Measurements from ENCODE around the gene ADRM1.

ADRM1 gene

DNA sequence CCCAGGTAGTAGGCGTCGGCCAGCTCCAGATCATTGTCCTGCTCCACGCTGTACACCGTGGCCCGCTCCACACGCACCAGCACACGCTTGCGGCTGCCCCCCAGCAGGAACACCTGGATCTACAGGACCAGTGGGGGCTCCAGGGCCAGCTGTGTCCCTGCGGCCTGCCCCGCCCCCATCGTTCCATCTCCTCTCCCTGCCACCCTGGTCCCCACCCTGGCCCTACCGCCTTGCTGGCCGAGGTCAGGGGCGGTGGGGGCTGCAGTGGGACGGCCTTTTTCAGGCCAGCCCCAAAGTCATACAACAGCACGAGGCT, 9.8 kb downstream of the ADRM1 start:
- no peak for DNase-seq

DNA sequence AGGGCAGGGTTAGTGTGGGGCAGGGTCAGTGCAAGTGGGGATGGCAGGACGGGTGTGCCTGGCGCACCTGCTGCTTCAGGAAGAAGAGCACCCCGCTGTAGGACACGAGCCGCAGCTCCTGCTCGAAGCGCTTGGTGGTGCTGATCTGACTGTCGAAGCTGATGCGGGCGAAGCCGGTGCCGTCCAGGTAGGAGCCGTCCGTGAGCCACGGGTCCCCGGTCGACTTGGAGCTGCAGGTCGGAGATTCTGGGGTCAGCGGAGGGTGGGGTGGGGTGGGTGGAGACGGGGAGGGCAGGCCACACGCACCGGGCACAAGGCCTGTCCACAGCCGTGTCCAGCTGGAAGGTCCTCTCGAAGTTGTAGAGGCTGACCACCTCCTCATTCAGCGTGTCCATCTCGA, 10.2 kb downstream of the ADRM1 start:
- no peak for DNase-seq

DNA sequence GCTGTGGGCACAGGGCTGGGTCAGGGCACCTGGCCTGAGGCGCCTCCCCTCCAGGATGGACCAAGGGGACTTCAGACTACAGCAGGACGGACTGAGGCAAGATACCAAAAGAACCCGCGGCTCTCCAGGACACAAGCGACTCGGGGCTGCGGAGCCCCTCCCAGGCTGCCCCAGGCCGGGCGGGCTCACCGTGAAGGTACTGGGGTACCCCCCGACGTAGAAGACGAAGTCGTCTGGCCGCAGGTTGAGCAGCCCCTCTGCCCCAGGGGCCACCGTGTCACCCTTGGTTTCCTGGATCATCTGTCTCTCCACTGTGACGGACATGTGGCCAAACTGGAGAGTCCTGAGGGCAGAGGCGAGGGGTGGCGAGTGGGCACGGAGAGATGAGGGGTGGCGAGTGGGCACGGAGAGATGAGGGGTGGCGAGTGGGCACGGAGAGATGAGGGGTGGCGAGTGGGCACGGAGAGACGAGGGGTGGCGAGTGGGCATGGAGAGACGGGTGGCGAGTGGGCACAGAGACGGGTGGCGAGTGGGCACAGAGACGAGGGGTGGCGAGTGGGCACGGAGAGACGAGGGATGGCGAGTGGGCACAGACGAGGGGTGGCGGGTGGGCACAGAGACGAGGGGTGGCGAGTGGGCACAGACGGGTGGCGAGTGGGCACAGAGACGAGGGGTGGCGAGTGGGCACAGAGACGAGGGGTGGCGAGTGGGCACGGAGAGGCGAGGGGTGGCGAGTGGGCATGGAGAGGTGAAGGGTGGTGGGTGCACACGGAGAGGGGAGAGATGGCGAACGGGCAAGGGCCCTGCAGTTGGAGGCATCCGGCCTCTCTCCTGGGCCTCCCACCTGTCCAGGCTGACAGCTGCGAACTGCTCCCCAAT, 10.9 kb downstream of the ADRM1 start:
- no peak for DNase-seq

DNA sequence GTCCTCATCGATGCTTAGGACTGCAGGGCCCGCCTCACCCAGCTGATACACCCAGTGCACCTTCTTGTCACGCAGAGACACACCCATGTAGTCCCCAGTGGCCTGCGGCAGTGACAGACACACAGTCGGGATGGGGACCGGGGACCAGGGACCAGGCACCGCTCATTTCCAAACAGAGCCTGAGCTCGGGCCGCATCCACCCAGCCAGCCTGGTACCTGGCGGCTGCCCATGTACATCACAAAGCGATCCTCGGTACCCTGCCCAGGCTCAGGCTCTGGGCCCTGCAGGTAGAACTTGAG, 11.5 kb downstream of the ADRM1 start:
- no peak for DNase-seq

DNA sequence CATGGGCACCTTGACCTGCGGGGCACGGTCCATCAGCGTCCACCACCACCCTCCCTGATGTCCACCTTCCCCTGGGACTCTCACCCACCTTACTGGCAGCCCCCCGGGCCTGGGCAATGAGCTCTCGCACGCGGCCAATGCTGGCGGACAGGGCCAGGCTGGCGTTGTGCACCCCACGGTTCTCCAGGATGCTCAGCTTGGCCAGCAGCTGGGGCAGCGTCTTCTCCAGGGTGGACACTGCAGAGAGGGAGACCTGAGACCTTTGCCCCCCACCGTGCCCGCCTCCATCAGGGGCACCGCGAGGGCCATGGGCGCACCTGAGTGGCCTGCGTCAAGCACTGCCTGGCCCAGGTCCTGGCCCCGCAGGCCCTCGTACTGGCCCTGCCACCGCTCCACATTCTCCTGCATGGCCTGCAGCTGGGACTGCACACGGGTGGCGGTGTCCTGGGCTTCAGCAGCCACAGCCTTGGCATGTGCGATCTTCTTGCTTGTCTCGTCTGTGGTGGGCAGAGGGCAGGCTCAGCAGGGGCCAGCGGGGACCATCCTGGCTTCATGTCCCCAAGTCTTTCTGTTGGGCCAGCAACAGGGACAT, 12.0 kb downstream of the ADRM1 start:
- no peak for DNase-seq

DNA sequence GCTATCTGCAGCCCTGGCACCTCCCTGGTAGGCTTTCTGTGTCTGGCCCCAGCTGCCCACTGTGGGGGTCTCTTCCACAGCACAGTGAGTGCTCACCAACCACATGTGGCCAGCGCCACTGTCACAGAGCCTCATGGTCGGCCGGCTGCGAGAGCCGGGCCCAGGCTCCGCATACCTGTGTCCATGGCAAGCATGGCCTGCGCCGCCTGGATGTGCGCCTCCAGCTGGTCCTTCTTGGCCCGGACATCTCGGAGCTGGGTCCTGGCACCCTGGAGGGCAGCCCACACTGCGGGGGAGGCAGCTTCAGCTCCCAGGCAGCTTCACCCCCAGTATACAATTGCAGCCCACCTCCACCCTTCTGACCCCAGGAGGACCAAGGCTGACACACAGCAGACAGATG, 13.0 kb downstream of the ADRM1 start:
- DNase-seq: no peak

DNA sequence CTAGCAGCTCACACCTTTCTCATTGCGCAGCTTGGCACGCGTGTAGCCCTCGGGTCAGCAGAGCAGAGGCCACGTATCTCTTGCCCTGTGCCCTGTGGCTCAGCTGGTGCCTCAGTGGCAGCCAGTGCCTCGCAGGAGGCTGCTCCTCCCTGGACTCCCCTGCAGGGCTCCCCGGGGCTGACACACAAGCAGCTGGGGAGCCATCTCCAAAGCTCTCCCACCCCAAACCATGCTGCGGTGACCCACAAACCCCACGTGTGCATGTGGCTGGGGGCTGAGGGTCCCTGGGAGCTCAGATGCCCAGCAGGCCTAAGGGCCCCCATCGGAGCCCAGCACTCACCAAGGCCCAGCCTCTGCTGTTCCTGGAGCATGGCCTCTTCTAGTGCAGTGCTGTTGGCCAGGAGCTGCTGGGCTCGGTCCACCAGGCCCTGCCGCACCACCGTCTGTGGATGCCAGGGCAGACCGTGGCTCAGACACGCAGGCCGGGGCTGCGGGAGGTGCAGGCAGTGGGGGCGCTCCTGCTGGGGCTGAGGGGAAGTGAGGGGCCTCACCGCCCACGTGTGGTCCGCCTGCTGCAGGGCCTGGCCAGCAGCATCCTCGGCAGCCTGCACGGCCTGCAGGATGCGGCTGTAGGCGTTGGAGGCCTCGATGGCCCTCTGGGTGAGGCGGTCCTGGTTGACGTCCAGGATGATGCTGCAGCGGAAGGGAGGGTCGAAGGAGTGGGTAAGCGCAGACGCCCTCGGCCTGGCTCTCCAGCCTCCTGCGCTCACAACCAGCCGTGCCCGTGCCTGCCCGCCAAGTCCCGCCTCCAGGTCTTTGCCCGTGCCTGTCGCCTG, 13.8 kb downstream of the ADRM1 start:
- no peak for DNase-seq

DNA sequence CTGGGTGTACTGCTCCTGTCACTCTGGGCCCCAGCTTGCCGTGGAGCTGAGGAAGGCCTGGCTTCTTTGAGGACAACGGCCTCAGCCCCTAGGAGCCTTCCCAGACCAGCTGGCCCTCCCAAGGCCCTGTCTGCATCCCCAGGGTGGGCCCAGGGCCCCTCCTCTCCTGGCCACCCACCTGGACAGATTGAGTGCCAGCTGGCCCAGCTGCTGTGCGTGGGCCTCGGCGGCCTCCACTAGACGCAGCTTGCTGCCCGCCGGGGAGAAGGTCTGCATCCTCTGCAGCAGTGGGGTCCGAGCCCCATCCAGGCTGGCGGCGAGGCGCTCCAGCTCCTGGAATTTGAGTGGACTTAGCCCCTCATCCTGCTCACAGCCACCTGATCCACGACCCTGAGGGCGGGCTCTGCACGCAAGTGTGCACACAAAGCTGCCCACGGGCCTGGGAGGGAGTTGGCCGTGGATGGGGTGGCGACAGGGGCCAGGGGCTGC, 14.4 kb downstream of the ADRM1 start:
- DNase-seq: no peak

DNA sequence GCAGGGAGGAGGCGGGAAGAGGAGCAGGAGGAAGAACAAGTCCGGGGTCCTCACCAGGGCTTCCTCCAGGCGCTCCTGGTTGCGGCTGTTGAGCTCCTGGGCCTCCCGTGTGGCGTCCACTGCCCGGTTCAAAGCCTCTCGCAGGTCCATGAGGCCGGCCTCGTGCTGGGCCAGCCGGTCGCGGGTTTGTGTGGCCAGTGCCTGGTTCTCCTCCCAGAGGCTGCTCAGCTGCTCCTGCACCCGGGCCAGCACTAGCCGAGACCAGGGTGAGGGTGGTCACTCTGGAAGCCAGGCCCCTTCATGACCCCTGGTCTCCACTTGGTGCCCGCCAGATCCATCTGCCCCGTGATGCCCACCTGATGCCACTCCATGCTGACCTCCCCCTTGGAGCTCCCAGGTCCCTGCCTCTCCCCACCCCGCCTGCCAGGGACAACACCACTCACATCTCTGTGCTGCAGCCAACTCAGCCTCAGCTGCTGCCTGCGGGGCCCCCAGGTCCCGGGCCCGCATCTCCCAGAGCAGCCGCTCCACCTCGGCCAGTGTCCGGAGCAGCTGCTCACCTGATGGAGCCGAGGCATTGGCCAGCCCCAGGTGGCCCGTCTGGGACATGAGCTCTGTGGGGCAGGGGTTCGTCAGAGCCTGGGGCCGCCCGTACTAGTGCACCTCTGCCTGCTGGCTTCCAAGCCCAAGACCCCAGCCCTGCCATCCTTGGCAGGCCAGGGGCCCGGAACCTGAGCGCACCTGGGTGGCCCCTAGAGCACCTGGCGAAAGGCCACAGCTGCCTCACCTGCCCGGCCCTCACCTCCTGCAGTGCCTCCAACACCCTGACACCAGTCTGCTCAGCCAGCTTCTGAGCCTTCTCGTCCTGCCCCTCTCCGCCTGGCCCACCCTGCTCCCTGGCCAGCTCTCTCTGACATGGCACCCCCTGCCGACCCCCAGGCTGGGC, 15.9 kb downstream of the ADRM1 start:
- no peak for DNase-seq

- no peak for DNase-seq
These were observed 16.6 kb downstream of the ADRM1 start for GRCh38 chr20:62319346-62319909.

DNA sequence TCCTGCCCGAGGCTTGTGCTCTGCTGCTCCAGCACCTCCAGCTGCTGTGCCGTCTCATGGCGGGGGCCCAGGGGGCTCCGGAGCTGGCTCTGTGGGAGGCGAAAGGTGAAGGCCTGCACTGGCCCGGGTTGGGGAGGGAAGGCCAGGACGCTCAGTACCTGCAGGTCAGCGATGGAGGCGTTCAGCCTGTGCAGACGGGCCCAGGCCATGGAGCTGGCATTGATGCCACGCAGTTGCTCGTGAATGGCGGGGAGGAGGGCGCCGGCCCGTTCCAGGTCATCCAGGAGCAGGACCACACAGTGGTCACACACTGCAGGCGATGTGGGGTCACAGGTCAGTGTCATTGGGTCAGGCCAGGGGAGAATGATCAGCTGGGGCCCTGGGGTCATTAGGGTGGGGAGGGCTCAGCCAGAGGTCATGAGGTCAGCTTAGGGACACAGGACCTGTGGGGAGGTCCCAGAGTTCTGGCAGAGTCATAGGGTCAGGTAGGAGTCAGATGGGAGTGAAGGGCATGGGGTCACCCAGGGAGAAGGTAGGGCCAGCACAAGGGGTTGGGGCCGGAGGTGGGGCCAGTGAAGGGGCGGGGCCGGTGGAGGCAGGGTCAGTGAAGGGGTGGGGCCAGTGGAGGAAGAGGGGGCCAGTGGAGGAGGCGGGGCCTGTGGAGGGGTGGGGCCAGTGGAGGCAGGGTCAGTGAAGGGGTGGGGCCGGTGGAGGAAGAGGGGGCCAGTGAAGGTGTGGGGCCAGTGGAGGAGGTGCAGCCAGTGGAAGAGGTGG, 18.0 kb downstream of the ADRM1 start:
- DNase-seq: no peak

- no peak for DNase-seq
These were observed 18.7 kb downstream of the ADRM1 start for GRCh38 chr20:62321521-62321948.

DNA sequence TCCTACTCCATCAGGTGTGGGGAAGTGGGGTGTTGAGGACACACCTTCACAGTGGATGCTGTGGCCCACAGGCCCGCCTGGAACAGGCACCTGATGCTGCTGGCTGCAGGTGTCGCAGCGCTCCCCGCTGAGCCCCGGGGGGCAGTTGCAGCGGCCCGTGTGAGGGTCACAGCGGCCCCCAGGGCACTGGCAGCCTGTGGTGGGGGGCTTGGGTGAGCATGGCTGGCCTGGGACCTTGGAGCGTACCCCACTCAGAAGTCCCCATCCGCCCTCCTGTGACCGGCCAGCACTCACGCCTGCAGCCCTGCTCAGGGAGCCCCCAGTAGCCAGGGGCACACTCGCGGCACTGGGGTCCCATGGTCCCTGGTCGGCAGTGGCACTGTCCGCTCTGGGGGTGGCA, 19.2 kb downstream of the ADRM1 start:
- no peak for DNase-seq

DNA sequence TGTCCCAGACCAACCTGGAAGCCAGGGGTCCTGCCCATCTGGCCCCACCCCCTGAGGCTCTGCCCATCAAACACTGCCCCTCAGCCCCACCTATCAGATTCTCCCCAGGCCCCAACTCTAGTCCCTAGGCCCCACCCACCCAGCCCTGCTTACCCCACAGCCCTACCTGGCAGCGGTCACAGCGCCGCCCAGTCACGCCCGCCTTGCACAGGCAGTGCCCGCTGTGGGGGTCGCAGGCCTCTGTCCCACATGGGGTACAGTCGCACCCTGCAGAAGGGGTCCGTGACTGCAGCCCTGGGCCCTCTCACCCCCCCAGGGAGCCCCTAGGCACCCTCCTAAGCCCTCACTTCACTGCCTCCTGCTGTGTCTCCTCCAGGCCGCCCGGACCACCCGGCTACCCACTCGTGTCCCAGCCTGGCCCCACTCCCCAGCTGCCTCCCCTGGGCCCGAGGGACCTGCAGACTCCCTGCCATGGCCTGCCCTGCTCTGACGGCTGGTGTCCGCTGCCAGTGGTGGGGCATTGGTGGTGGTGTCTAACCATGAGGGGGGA, 19.8 kb downstream of the ADRM1 start:
- DNase-seq: no peak

DNA sequence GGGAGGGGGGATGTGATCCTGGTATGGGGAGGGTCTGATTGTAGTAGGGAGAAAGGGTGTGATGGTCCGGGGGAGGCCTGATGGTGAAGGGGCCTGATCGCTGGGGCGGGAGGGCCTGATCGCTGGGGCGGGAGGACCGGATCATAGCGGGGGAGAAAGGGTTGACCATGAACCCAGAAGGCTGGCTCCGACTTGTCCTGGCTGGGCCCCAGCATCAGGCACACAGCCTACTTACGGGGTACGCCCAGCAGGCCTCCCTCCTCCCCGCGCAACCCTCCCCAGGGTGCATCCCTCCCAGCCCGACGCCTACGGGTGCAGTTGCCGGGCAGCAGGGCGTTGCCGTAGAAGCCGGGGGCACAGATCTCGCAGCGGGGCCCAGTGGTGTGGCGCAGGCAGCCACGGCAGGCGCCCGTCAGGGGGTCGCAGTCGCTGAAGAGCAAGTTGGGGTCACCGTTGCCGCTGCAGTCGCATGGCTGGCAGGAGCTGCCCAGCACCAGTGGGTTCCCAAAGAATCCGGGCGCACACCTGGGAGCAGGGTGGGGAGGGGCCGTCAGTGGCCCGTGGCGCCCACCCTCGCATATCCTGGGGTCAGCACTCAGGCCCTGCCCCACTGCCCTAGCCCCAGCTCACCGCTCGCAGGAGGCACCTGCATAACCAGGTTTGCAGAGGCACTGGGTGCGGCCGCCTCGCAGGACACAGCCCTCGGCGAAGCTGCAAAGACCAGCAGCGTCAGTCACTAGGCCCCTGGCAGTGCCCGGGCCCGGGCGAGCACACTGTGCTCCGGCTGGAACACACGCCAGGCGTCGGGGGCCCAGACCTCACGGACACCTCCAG, 20.6 kb downstream of the ADRM1 start:
- DNase-seq: no peak

GRCh38 chr20:62323980-62324906, 21.4 kb downstream of the ADRM1 start:
- no peak for DNase-seq

- DNase-seq: no peak
These were observed 22.5 kb downstream of the ADRM1 start for GRCh38 chr20:62325172-62325905.

- no peak for DNase-seq
These were observed 23.8 kb downstream of the ADRM1 start for GRCh38 chr20:62326559-62326958.
